HG03354 (cell line): ENCODE measurements around the gene MLLT11.

Experiments
- ATAC-seq: cut with Tn5 transposase; IDR thresholded peaks from one replicate; pipeline ENCODE4 v1.9.1; 2021; ENCODE audit warnings: mild to moderate bottlenecking; ENCODE audit not compliant: unreplicated experiment, poor library complexity, severe bottlenecking

Gene MLLT11, protein sequence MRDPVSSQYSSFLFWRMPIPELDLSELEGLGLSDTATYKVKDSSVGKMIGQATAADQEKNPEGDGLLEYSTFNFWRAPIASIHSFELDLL

DNA sequence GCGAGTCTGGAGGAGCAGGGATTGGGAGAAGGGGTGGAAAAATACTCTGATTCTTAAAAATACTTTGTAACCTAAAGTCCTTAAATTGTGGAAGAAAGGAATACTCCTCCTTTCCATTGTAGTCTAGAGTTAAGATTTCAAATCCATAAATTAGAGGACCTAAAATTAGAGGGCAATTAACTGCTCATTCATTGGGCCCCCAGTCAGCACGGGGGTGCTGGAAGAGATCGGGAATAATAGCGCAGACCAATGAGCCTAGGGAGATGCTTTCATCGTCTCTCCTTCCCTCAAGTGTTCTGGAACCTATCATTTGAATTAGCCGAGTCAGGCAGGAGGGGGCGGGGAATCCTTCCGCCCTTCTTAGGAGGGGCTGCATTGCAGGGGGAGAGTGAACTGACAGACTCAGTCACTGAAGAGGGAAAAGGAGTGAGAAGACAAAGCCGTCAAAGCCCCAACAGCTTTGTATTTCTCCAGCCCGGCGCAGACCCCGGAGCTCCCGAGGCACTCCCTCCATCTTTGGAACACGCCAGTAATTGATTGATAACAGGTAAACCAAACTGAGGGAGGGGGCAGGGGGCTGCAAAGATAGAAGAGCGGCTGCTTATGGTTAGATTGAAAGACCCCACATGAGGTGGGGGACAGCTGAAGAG, at the start of gene MLLT11:
Gene MLLT11, plus strand, starts transcription at position 391 of the 650 bp plus-strand sequence. CDS start 6,828 bp downstream, outside the sequence.
- no peak for ATAC-seq

DNA sequence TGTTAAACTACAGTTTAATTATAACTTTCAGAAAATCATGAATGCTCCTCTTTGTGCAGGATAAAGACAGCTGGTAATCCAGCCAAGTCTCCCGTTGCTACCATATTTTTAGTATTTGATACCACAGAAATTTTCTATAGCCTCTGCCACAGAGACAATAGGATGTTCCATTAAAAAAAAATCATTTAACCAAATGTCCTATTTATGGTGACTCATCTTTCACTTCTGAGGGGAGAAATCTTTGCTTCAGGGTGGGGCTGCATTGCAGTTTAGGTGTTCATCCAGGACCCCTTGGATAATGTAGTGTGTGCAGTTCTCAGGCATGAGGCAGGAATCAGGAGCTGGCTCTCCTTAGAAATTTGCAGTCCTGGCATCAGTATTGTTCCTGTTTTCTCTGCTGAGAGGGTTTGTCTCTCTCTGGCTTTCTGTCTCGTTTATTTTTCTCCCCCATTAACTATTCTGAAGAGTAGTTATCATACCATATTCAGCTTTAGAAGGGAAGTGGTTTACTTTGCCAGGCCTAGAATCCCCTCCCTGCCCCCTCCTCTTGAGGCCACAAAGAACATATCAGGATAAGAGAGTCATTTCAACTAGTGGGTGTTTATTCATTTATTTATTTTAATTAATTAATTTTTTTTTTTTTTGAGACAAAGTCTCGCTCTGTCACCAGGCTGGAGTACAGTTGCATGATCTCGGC, 48.9 kb upstream of the MLLT11 start:
- ATAC-seq: no peak

DNA sequence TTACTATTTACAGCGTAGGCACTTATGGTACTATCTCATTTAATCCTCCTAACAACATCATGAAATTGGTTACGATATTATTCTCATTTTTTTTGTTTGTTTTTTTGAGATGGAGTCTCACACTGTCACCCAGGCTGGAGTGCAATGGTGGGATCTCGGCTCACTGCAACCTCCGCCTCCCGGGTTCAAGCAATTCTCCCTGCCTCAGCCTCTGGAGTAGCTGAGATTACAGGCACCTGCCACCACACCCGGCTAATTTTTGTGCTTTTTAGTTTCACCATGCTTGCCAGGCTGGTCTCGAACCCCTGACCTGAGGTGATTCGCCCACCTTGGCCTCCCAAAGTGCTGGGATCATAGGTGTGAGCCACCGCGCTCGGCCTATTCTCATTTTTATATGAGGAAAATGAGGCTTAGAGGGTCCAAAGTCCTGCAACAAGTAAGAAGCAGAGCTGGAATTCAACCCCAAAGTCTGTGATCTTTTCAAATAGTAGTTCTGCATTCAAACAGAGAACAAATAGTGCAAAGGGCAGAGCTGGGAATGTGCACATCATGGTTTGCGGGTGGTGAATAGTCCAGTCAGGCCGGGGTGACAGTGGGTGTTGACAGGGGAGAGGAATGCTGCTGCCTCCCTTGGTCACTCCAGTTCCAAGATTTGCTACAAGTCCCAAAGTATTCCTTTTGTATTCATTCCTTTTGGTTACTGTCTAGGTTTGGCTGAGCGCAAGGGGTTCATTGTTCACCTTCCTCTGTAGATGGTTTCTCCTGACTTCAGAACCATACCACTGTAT, 47.3 kb upstream of the MLLT11 start:
- no peak for ATAC-seq

DNA sequence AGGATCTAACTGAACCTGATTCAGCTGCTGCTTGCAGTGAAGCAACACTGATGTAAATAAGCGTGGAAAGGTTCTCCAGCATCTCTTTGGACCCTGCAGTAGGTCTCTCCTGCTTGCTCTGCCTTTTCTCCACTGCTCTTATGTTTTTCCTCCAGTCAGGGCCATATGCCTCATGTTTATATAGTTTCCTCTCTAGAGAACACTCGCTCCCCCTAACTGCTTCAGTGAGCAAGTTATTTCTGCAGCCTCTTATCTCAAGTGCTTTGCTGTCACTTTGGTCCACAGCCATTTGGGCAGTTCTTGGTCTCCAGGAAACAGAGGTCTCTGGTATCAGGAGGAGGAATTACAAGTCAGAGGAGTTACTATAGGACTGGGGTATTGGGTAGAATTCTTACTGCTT, 46.7 kb upstream of the MLLT11 start:
- ATAC-seq: no peak

DNA sequence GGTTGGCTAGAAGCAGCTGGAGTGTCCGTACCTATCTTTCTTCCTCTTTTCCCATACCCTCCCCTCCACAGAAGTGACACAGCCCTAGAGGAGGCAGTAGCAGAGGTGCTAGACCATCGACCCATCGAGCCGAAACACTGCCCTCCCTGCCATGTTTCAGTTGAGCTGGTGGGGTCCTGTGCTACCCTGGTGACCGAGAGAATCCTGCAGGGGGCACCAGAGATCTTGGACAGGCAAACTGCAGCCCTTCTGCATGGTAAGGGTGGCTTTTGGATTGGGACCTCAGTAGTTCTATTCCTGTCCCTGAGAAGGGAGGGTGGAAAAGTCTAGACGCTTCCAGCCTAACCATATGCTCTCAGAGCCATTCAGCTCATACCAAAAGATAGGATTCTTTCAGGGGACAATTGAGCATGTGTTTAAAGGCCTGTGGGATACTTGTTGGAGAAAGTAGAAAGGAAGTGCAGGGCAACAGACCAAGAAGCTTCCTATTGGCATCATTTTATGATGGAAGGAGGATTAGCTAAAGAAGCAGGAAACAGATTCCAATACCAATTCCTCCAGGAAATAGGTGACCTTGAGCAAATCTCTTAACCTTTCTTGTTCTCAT, 35.6 kb upstream of the MLLT11 start:
- no peak for ATAC-seq

DNA sequence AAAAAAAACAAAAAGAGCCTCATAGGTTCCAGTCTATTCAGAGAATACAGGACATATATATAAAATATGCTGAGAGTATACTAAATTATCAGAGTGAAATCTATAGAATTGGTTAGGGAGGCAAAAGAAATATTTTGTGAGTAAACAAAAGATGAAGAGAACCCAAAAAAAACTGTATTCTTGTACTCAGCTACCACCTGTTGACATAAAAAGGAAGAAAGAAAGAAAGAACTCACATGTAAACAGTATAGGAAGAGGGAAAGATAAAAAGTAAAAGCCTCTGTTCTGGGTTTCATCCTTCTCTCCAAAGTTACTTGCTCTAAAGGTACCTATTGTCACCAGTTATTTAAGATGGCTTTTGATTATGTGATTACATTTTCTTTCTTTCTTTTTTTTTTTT, 33.7 kb upstream of the MLLT11 start:
- no peak for ATAC-seq

DNA sequence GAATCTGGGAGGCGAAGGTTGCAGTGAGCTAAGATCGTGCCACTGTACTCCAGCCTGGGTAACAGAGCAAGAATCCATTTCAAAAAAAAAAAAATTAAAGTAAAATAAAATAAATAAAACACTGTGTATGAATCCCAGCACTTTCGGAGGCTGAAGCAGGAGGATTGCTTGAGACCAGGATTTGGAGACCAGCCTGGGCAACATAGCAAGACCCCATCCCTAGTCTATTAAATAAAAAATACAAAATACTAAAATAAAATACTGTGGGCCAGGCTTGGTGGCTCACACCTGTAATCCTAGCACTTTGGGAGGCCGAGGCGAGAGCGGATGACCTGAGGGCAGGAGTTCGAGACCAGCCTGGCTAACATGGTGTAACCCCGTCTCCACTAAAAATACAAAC, 28.0 kb upstream of the MLLT11 start:
- no peak for ATAC-seq

DNA sequence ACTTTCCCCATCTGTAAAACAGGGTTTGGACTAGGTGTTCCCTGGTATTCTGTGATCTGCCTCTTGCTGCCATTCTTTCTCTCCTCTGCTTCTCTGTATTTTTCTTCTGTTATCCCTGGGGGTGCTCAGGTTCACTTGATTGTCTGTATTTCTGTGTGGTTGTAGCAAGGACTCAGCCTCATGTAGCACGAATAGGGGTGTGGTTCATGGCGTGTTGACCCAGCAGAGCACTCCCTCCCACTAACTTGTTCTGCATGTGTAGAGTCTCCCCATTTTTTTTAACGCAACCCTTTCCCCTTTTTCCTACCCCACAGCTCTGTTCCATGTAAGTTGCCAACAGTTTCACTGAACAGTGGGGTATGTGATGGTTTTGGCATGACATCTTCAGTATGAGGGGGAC, 25.0 kb upstream of the MLLT11 start:
- no peak for ATAC-seq

DNA sequence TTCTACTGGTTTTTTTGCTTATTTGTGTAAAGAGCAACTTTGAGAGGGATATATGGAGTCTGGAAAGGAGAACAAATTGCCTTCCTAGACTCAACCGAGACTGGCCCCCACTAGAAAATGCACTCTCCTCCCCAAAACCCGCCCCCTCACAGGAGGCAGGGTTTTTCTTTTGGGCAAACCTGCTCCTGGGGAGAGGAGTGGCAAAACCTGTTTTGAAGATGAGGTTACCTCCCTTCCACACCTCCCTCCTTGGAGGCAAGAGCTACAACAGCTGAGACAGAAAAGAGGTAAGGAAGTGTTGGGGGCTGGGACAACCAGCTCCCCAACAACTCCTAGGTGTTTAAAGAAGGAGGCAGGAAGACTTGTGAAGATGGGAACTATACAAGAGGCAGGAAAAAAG, 23.8 kb upstream of the MLLT11 start, which contains the start of gene BNIPL:
Gene BNIPL, plus strand, starts transcription at position 231 of the 400 bp plus-strand sequence. Its CDS starts 140 bp downstream, at position 371.
- ATAC-seq: no peak

DNA sequence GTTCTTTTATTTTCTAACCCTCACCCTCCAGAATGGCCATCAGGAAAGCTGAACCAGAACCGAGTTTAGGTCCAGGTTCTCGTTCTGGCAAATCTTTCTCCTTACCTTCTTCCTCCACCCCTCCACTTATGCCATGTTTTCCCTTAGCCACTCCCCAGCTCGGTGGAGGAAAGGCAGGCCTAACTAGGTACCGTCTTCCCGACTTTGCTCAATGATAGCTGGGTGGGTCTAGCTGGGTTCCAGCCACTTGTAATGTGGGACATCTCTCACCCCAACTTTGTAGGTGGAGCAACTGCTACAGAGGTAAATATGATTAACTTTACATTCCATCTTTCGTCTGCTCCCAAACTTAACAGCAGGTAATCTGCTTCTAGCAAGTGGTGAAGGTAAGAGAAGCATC, 23.2 kb upstream of the MLLT11 start:
- no peak for ATAC-seq

DNA sequence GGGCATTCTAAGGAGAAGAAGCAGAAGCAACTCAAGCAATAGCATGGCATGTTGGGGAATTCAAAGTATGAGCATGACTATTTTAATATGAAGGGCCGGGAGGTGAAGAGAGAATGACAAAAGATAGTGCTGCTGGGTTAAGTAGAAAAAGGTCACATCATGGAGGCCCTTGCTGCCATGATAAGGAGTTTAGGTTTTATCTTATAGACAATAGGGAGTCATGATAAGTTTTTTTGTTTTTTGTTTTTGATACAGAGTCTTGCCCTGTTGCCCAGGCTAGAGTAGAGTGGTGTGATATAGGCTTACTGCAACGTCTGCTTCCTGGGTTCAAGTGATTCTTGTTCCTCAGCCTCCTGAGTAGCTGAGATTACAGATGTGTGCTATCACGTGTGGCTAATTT, 20.7 kb upstream of the MLLT11 start:
- no peak for ATAC-seq

DNA sequence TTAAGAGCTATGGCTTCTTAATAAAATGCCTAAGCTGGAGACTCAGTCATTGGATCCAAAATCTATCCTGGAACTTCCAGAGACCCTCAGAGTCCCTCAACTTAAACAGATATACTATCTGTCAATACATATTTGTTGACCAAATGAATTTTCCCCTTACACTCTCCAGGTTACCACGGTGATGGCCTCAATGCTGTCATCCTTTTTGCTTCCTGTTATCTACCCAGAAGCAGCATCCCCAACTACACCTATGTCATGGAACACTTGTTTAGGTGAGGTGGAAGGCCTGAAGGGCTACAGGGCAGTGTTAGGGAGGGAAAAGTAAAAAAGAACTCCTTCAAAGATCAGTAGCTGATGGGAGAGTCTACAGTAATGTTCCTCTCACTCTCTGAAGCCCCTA, 17.0 kb upstream of the MLLT11 start:
- ATAC-seq: no peak

DNA sequence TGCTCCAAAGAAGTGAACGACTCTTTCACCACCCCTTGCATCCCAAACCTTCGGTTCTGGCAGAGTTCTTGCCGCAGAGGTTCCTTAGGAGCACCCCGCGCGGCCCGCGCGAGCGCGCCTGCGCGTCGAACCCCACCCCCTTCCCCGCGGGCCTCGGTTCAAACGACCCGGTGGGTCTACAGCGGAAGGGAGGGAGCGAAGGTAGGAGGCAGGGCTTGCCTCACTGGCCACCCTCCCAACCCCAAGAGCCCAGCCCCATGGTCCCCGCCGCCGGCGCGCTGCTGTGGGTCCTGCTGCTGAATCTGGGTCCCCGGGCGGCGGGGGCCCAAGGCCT, 12.6 kb upstream of the MLLT11 start, which contains the start of gene C1orf56:
Gene C1orf56, plus strand, starts transcription at position 161 of the 334 bp plus-strand sequence. Its CDS starts 97 bp downstream, at position 258.
- ATAC-seq: peak; percentile 49

DNA sequence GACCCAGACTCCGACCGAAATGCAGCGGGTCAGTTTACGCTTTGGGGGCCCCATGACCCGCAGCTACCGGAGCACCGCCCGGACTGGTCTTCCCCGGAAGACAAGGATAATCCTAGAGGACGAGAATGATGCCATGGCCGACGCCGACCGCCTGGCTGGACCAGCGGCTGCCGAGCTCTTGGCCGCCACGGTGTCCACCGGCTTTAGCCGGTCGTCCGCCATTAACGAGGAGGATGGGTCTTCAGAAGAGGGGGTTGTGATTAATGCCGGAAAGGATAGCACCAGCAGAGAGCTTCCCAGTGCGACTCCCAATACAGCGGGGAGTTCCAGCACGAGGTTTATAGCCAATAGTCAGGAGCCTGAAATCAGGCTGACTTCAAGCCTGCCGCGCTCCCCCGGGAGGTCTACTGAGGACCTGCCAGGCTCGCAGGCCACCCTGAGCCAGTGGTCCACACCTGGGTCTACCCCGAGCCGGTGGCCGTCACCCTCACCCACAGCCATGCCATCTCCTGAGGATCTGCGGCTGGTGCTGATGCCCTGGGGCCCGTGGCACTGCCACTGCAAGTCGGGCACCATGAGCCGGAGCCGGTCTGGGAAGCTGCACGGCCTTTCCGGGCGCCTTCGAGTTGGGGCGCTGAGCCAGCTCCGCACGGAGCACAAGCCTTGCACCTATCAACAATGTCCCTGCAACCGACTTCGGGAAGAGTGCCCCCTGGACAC, 12.1 kb upstream of the MLLT11 start:
- ATAC-seq: peak; percentile 78

DNA sequence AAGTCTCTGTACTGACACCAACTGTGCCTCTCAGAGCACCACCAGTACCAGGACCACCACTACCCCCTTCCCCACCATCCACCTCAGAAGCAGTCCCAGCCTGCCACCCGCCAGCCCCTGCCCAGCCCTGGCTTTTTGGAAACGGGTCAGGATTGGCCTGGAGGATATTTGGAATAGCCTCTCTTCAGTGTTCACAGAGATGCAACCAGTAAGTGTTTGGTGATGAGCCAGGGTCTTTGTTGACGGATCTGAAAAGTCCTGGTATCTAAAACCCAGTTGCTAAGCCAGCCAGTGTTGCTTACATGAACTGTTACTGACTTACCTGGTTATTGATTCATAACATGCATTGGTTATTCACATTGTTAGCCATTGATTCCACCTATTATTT, 11.6 kb upstream of the MLLT11 start:
- peak; percentile 5 for ATAC-seq

DNA sequence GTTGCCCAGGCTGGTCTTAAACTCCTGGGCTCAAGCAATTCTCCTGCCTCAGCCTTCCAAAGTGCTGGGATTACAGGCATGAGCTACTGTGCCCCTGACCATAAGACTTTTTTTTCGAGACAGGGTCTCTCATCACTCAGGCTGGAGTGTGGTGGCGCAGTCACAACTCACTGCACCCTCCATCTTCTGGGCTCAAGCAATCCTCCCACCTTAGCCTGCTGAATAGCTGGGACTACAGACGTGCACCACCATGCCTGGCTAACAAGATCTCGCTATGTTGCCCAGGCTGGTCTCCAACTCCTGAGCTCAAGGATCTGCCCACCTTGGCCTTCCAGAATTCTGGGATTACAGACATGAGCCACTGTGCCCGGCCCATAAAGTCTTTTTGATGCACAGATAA, 10.7 kb upstream of the MLLT11 start:
- no peak for ATAC-seq

DNA sequence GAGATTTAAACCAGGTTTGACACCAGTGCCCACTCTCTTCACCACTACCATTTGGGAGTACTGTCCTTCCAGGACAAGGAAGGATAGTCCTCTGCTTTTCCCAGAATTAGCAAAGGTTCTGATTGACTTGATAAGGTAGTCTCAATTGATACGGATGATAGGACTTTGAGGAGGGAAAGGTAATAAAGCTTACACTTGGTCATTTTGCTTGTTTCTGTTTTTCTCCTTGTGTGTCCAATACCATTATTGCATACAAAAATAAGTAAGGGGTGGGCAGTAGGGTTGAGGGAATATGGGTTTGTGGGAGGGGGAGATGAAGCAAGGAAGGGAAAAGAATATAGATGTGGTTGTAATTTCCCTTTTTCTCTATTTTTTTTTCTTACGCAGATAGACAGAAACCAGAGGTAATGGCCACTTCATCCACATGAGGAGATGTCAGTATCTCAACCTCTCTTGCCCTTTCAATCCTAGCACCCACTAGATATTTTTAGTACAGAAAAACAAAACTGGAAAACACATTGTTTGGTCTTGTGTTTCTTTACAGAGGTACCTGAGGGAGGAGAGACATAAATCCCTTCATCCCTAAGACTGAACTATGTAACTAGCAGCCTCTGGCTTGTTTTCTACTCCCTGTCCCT, 10.0 kb upstream of the MLLT11 start:
- ATAC-seq: no peak

DNA sequence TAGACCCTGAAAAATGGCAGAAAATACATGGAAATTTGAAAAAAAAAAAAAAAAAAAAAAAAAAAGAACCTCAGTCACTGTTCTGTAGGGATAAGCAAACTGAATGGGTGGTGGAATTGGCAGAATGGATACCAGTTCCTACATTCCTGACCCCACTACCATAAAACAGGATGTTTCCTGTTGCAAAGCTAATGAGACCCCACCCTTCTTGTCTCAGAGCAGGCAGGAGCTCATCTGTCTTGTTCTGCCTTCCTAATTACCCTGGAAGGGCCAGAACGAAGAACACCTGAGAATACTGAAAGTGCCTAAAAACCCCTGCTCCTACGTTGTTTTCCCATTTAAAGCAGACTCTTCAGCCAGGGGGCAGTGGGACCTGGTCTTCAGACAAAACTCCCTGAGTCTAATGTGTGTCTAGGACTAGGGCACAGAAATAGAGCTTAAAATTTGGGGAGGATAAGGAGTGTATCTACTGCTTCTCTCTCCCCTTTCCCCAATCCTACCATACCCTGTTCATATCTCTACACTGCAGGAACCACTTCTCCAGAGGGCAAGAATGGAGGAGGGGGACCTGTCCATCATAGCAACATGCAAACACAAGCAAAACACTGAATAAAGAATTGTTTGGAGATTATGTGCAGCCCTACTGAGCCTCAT, 8.7 kb upstream of the MLLT11 start:
- no peak for ATAC-seq
